HepG2 (cell line): ENCODE measurements around the gene VPS37B. TPM values are rescaled to one million over a fixed set of nuclear protein-coding genes. Genes with fewer than 3 reads are reported as not detected.

Source experiments
- AHR ChIP-seq: IDR thresholded peaks from 2 replicates; pipeline ENCODE4 v1.6.1; 2018; ENCODE audit warnings: missing genetic modification reagents, missing compliant biosample characterization
- ATF3 ChIP-seq: sonication (generic); formaldehyde crosslinking; IDR thresholded peaks from 2 replicates; pipeline ENCODE4 v1.4.0; 2020; ENCODE audit warnings: missing genetic modification reagents
- BCL3 ChIP-seq: sonication (generic); formaldehyde crosslinking; IDR thresholded peaks from 2 replicates; pipeline ENCODE4 v1.5.1; 2020; ENCODE audit warnings: mild to moderate bottlenecking, missing genetic modification reagents, moderate library complexity
- CENPBD1 ChIP-seq: sonication (generic); formaldehyde crosslinking; IDR thresholded peaks from 2 replicates; pipeline ENCODE4 v1.8.0; 2022; ENCODE audit warnings: missing genetic modification reagents, low read depth, mild to moderate bottlenecking, borderline replicate concordance
- E2F1 ChIP-seq: sonication (generic); formaldehyde crosslinking; IDR thresholded peaks from 2 replicates; pipeline ENCODE4 v1.5.0; 2020; ENCODE audit warnings: missing genetic modification reagents
- ELF3 ChIP-seq: IDR thresholded peaks from 2 replicates; pipeline ENCODE4 v1.6.1; 2016; ENCODE audit warnings: missing genetic modification reagents, missing compliant biosample characterization
- FOXO1 ChIP-seq: sonication (generic); formaldehyde crosslinking; IDR thresholded peaks from 2 replicates; pipeline ENCODE4 v1.4.0; 2020; ENCODE audit warnings: missing genetic modification reagents
- GFI1 ChIP-seq: sonication (generic); formaldehyde crosslinking; IDR thresholded peaks from 2 replicates; pipeline ENCODE4 v1.5.0; 2020; ENCODE audit warnings: missing genetic modification reagents, mild to moderate bottlenecking, borderline replicate concordance
- HHEX ChIP-seq: IDR thresholded peaks from 2 replicates; pipeline ENCODE4 v1.6.1; 2016; ENCODE audit warnings: control low read depth
- HIVEP1 ChIP-seq: sonication (generic); formaldehyde crosslinking; IDR thresholded peaks from 2 replicates; pipeline ENCODE4 v1.4.0; 2020; ENCODE audit warnings: mild to moderate bottlenecking, missing genetic modification reagents
- HNRNPL ChIP-seq: fragments of 200-400 bp; formaldehyde crosslinking; IDR thresholded peaks from 2 replicates; pipeline ENCODE4 v1.6.1; 2017; ENCODE audit warnings: mild to moderate bottlenecking, low read depth, low read length
- MZF1 ChIP-seq: sonication (generic); formaldehyde crosslinking; IDR thresholded peaks from 2 replicates; pipeline ENCODE4 v1.8.1; 2023; ENCODE audit warnings: mild to moderate bottlenecking, missing genetic modification reagents, borderline replicate concordance
- NCOA5 ChIP-seq: sonication (generic); formaldehyde crosslinking; IDR thresholded peaks from 2 replicates; pipeline ENCODE4 v1.4.0; 2020; ENCODE audit warnings: missing genetic modification reagents
- NFKBIZ ChIP-seq: IDR thresholded peaks from 2 replicates; pipeline ENCODE4 v1.6.1; 2018; ENCODE audit warnings: missing genetic modification reagents, missing compliant biosample characterization
- NONO ChIP-seq, 2 experiments: fragments of 450-650 bp in 1 of 2; sonication (generic) in 1 of 2; formaldehyde crosslinking in 1 of 2; IDR thresholded peaks in 1 of 2; conservative IDR thresholded peaks in 1 of 2; 2 replicates each; pipeline versions ENCODE4 v1.6.1 to v1.8.0; 2017 to 2022; ENCODE audit warnings: mild to moderate bottlenecking in 1 of 2, missing genetic modification reagents in 1 of 2, moderate library complexity in 1 of 2
- NR1H2 ChIP-seq: sonication (generic); formaldehyde crosslinking; IDR thresholded peaks from 2 replicates; pipeline ENCODE4 v1.8.1; 2022; ENCODE audit warnings: low read depth, missing genetic modification reagents, borderline replicate concordance
- NR2F1 ChIP-seq, 2 experiments: fragments of 450-650 bp in 1 of 2; formaldehyde crosslinking in 1 of 2; IDR thresholded peaks; 2 replicates each; pipeline versions ENCODE4 v1.5.0 to v1.6.1; 2016 to 2020; ENCODE audit warnings: mild to moderate bottlenecking in 1 of 2, missing compliant biosample characterization in 1 of 2, missing genetic modification reagents in 1 of 2, moderate library complexity in 1 of 2
- PLRG1 ChIP-seq: fragments of 450-650 bp; conservative IDR thresholded peaks from 2 replicates; pipeline ENCODE4 v1.6.1; 2016
- POLR2A ChIP-seq, 2 experiments: IDR thresholded peaks; 2 replicates each; pipeline ENCODE4 v1.6.1; 2011; ENCODE audit warnings: low read depth in 2 of 2, low read length in 2 of 2, mild to moderate bottlenecking in 1 of 2, moderate library complexity in 1 of 2; ENCODE audit not compliant: insufficient read depth in 1 of 2
- SPEN ChIP-seq: sonication (generic); formaldehyde crosslinking; IDR thresholded peaks from 2 replicates; pipeline ENCODE4 v1.5.1; 2020; ENCODE audit warnings: low read depth, mild to moderate bottlenecking, missing genetic modification reagents
- ZBTB3 ChIP-seq: sonication (generic); formaldehyde crosslinking; IDR thresholded peaks from 2 replicates; pipeline ENCODE4 v1.4.0; 2020; ENCODE audit warnings: low read depth, mild to moderate bottlenecking, moderate library complexity, missing genetic modification reagents, borderline replicate concordance
- ZFP91 ChIP-seq: sonication (generic); formaldehyde crosslinking; IDR thresholded peaks from 2 replicates; pipeline ENCODE4 v1.9.0; 2022; ENCODE audit warnings: missing genetic modification reagents, mild to moderate bottlenecking, borderline replicate concordance
- ZNF180 ChIP-seq: sonication (generic); formaldehyde crosslinking; IDR thresholded peaks from 2 replicates; pipeline ENCODE4 v1.4.0; 2020; ENCODE audit warnings: low read depth, missing genetic modification reagents, borderline replicate concordance
- ZNF24 ChIP-seq: fragments of 450-650 bp; IDR thresholded peaks from 2 replicates; pipeline ENCODE4 v1.6.1; 2017; ENCODE audit warnings: antibody characterized with exemption, mild to moderate bottlenecking
- ZSCAN21 ChIP-seq: sonication (generic); formaldehyde crosslinking; IDR thresholded peaks from 2 replicates; pipeline ENCODE4 v1.8.0; 2022; ENCODE audit warnings: mild to moderate bottlenecking, missing genetic modification reagents, moderate library complexity, borderline replicate concordance
- polyA plus RNA-seq, 8 experiments: library from polyadenylated mRNA; depleted of rRNA in 3 of 8; stranded (reverse) in 7 of 8; unstranded in 1 of 8; fragments of >200 nt; fragmentation: Illumina TruSeq in 4 of 8; extraction: Trizol in 4 of 8; gene quantifications; 2 replicates each; pipeline versions ENCODE4 v1.2.1 to v1.2.3, GENCODE V29; 2011 to 2016; ENCODE audit warnings: low read depth in 4 of 8, missing spikeins in 1 of 8, mixed read lengths in 1 of 8; ENCODE audit not compliant: insufficient read depth in 1 of 8
- total RNA-seq, 5 experiments: library from RNA; depleted of rRNA; stranded (reverse); fragments of >200 nt; fragmentation: Illumina TruSeq; extraction: Trizol; gene quantifications; 2 replicates each; pipeline ENCODE4 v1.2.3, GENCODE V29; 2016; ENCODE audit warnings: low read depth in 1 of 5

VPS37B gene
- total and polyA plus RNA-seq, 2 of the 13 experiments (the other 11 are each of a cell fraction or from before 2014, with no cell fraction given): 4.6 to 5.3 TPM

GRCh38 chr12:122895704-122896636 lies at the start of gene VPS37B (continued):
- TF ChIP-seq ZFP91 (CRISPR knock-in tag): peak; percentile 37; the same call in 1 of the 2 replicates
- no peak for TF ChIP-seq NCOA5 (CRISPR knock-in tag)
- TF ChIP-seq MZF1 (CRISPR knock-in tag): no peak
- peak; percentile 62 for TF ChIP-seq SPEN (CRISPR knock-in tag)
- peak; percentile 30; the same call in 1 of the 2 replicates for TF ChIP-seq FOXO1 (CRISPR knock-in tag)
- no peak for TF ChIP-seq E2F1
- no peak for TF ChIP-seq HHEX
- TF ChIP-seq ZBTB3 (CRISPR knock-in tag): no peak
- no peak for TF ChIP-seq ZNF180 (CRISPR knock-in tag)
- peak; percentile 41 to 72; a peak in 3 of 4 replicates for TF ChIP-seq POLR2A (IDR thresholded peaks at IDR 0.05; ENCODE audit: insufficient read depth in 1 of 2, low read depth in 2 of 2, low read length in 2 of 2)
- TF ChIP-seq ATF3 (CRISPR knock-in tag): peak; percentile 83
- no peak; the same call in 1 of the 2 replicates for TF ChIP-seq GFI1 (CRISPR knock-in tag)
- no peak for TF ChIP-seq NR2F1 (CRISPR knock-in tag; IDR thresholded peaks at IDR 0.05)
- TF ChIP-seq PLRG1: no peak
- TF ChIP-seq ZNF24: no peak; the same call in 1 of the 2 replicates
- no peak for TF ChIP-seq CENPBD1 (CRISPR knock-in tag)
- no peak for TF ChIP-seq BCL3 (CRISPR knock-in tag)
- no peak for TF ChIP-seq HNRNPL
- TF ChIP-seq NFKBIZ (CRISPR knock-in tag): no peak
- TF ChIP-seq AHR (CRISPR knock-in tag): peak; percentile 42; the same call in 1 of the 2 replicates
- peak; percentile 65; the same call in 1 of the 2 replicates for TF ChIP-seq ZSCAN21 (CRISPR knock-in tag)
- no peak for TF ChIP-seq NONO (IDR thresholded peaks at IDR 0.05)
- TF ChIP-seq NONO (CRISPR knock-in tag; conservative IDR thresholded peaks at IDR 0.05): peak; percentile 71
- no peak for TF ChIP-seq HIVEP1 (CRISPR knock-in tag)
- TF ChIP-seq ELF3 (CRISPR knock-in tag): peak; percentile 46; the same call in 1 of the 2 replicates
- no peak for TF ChIP-seq NR1H2 (CRISPR knock-in tag)
